NCI-H526 treated with DMSO at 0.1 percent for 48 hours (cell line): ENCODE results near the gene NYNRIN.

Experiments
- DNase-seq: peaks from one replicate; lab custom pipeline; 2025; lab: John Stamatoyannopoulos, UW

The NYNRIN gene

DNA sequence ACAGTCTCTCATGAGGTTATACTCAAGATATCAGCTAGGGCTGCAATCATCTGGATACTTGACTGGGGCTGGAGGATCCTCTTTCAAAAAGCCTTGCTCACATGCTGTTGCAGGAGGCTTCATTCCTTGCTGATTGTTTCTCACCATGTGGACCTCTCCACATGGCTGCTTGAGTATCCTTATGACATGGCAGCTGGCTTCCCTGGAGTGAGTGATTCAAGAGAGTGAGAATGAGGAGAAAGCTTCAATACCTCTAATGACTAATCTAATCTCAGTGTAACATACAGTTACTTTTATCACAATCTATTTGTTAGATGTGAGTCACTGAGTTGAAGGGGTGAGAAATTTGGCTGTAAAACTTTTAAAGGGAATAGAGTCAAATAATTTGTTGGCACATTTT lies 58.2 kb downstream of the NYNRIN start:
- no peak for DNase-seq

DNA sequence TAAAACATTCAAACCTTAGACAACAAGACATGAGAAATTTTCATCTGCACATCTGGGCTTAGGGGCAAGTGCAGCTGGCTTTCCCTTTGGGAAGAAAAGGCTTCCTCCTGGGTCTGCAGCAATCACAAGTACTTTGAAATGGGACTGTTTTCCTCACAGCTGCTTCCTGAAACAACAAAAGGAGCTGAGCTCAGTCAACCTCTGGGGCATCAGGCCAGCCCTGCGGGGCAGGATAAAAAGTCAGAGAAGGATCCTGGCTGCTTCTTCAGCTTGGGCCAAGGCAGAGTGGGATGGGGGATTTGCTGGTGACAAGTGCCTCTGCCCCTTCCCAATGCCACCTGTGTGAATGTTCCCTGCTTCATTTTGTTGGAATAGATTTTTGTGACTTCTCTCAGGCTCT lies 59.9 kb downstream of the NYNRIN start:
- no peak for DNase-seq

GRCh38 chr14:24459331-24459730 lies 60.5 kb downstream of the NYNRIN start:
- DNase-seq = no peak

DNA sequence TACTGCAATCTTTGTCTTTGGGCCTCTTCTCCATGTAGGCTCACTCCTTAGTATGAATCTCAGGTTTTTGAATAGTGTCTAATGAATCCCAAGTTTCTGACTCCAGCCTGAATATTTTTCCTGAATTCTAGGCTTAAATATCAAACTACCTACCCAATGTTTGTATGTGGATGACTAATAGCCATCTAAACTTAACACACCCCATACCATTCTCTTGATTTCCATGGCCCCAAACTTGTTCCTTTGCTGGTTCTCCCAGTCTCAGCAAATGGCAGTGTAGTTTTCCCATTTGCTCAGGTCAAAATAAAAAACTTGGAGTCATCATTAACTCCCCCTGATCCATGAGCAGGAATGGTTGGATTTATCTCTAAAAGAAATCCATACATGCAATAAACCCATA lies 62.5 kb downstream of the NYNRIN start:
- DNase-seq = no peak

GRCh38 chr14:24463017-24463883 lies 64.4 kb downstream of the NYNRIN start:
- DNase-seq = no peak

GRCh38 chr14:24463884-24464785 lies 65.3 kb downstream of the NYNRIN start:
- no peak for DNase-seq

GRCh38 chr14:24465368-24465767 lies 66.6 kb downstream of the NYNRIN start:
- DNase-seq = no peak

DNA sequence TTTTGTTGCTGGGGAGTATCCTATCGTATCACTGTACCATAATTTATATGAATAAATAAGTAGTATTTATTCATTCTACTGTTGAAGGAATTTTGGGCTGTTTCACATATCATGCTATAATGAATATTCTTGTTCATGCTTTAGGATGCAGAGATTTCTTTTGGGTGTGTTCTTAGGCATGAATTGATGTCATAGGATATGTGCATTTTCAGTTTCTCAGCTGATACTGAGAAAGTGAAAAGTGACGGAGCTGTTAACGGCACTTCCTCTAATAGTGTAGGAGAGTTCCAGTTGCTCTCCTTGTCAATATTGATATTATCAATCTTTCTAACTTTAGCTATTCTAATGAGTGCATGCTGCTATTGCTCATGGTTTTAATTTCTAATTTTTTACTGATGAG lies 67.0 kb downstream of the NYNRIN start:
- DNase-seq = no peak
